Mesothelial cell of epicardium (in vitro differentiated cells): ENCODE data around the gene FNDC3B. TPM values are rescaled to one million over a fixed set of nuclear protein-coding genes. Genes with fewer than 3 reads are reported as not detected.

Experiments used
- DNase-seq, 2 experiments: peaks; one replicate each; pipeline ENCODE4 v3.0.0; 2021; ENCODE audit warnings: low spot score in 2 of 2; ENCODE audit not compliant: unreplicated experiment in 2 of 2
- H3K27ac Mint-ChIP-seq: 2 replicates; pipeline ENCODE4 v1.8.0; 2021; ENCODE audit warnings: mixed read lengths
- H3K27me3 Mint-ChIP-seq: 2 replicates; pipeline ENCODE4 v1.8.0; 2021; ENCODE audit warnings: low read depth, mixed read lengths
- H3K36me3 Mint-ChIP-seq: 2 replicates; pipeline ENCODE4 v1.8.0; 2021; ENCODE audit warnings: mixed read lengths
- H3K4me1 Mint-ChIP-seq: 2 replicates; pipeline ENCODE4 v1.8.0; 2021; ENCODE audit warnings: mixed read lengths
- H3K4me3 Mint-ChIP-seq: 2 replicates; pipeline ENCODE4 v1.8.0; 2021; ENCODE audit warnings: mild to moderate bottlenecking, moderate library complexity, mixed read lengths
- H3K9me3 Mint-ChIP-seq: 2 replicates; pipeline ENCODE4 v1.8.0; 2021; ENCODE audit warnings: mixed read lengths
- CTCF ChIP-seq: fragments of 200-600 bp; sonication (generic); IDR thresholded peaks from one replicate; pipeline ENCODE4 v1.5.0; 2021; ENCODE audit warnings: antibody characterized with exemption; ENCODE audit not compliant: unreplicated experiment
- total RNA-seq: library from RNA; stranded (reverse); gene quantifications from 3 replicates; pipeline ENCODE4 v1.2.1, GENCODE V29; 2021

FNDC3B gene
- total RNA-seq, 1 donor from 2014 or later: 131 TPM

- no peak overlapping the region for H3K4me3 Mint-ChIP-seq
These were observed 174.5 kb downstream of the FNDC3B start for GRCh38 chr3:172213904-172214303.

GRCh38 chr3:172216267-172216666, 176.9 kb downstream of the FNDC3B start:
- Mint-ChIP-seq H3K27me3 (no peaks in the 10 kb centered on the region), H3K4me1 (peaks cover 27% of the 10 kb centered on the region), H3K36me3 (peaks cover 8% of the 10 kb centered on the region), H3K27ac (no peak overlapping the region), H3K4me3 (no peak overlapping the region), H3K9me3 (no peaks in the 10 kb centered on the region)
- no peak for DNase-seq
- no peak for TF ChIP-seq CTCF

More at GRCh38 chr3:172213904-172214303, 174.5 kb downstream of the FNDC3B start:
- DNase-seq: no peak
- H3K36me3 Mint-ChIP-seq: peaks cover 8% of the 10 kb centered on the region
- no peak overlapping the region for H3K27ac Mint-ChIP-seq
- peaks cover 25% of the 10 kb centered on the region for H3K4me1 Mint-ChIP-seq
- H3K27me3 Mint-ChIP-seq: no peaks in the 10 kb centered on the region
- no peak for TF ChIP-seq CTCF
- no peaks in the 10 kb centered on the region for H3K9me3 Mint-ChIP-seq

- TF ChIP-seq CTCF: no peak
- H3K27ac Mint-ChIP-seq: no peak overlapping the region
- peaks cover 28% of the 10 kb centered on the region for H3K4me1 Mint-ChIP-seq
- no peaks in the 10 kb centered on the region for H3K27me3 Mint-ChIP-seq
- H3K4me3 Mint-ChIP-seq: no peak overlapping the region
- peaks cover 8% of the 10 kb centered on the region for H3K36me3 Mint-ChIP-seq
- no peak for DNase-seq
- H3K9me3 Mint-ChIP-seq: no peaks in the 10 kb centered on the region
These were observed 177.5 kb downstream of the FNDC3B start for GRCh38 chr3:172216911-172217310.

GRCh38 chr3:172217877-172218276, 178.5 kb downstream of the FNDC3B start:
- H3K4me1 Mint-ChIP-seq: peaks cover 28% of the 10 kb centered on the region
- H3K27ac Mint-ChIP-seq: no peak overlapping the region
- no peaks in the 10 kb centered on the region for H3K27me3 Mint-ChIP-seq
- TF ChIP-seq CTCF: no peak
- no peak for DNase-seq
- peaks cover 8% of the 10 kb centered on the region for H3K36me3 Mint-ChIP-seq
- H3K9me3 Mint-ChIP-seq: no peaks in the 10 kb centered on the region
- no peak overlapping the region for H3K4me3 Mint-ChIP-seq

- no peak overlapping the region for H3K4me3 Mint-ChIP-seq
- TF ChIP-seq CTCF: no peak
- H3K36me3 Mint-ChIP-seq: peaks cover 8% of the 10 kb centered on the region
- DNase-seq: no peak
- peaks cover 28% of the 10 kb centered on the region for H3K4me1 Mint-ChIP-seq
- H3K27ac Mint-ChIP-seq: peak overlapping the region; percentile 19
- no peaks in the 10 kb centered on the region for H3K9me3 Mint-ChIP-seq
- no peaks in the 10 kb centered on the region for H3K27me3 Mint-ChIP-seq
These were observed 179.3 kb downstream of the FNDC3B start for GRCh38 chr3:172218350-172219323.
